ENCODE data around the gene ELF2.
A peak's percentile ranks its signal among the peaks of the same experiment; 100 is the strongest.
"Not testable (repeated sequence)": the region's sequence is repeated elsewhere in the genome, so short reads cannot be mapped to it uniquely, and the experiment has no call there.

The ELF2 gene

GRCh38 chr4:139021071-139021470 lies 155.9 kb downstream of the ELF2 start:
- DNase-seq (ENCODE audit: low spot score): not testable (repeated sequence)

DNA sequence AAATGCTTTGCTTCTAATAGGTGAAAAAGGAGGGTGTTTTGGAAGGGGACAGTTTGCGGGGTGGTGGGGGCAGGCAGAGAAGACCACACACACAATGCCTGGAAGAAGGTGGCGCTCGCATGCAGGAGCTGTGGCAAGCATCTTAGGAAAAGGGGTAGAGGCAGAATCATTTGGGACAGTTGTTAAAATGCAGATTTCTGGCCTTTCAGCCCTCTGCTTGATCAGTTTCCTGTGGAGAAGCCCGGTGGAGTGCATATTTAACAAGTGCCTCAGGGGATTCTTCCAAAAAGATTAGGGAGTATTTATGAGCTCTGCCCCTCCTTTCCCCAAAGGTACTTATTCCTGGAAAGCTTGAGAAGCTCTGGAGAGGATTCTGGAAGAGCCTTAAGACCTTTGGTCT lies 156.6 kb downstream of the ELF2 start:
- no peak for DNase-seq (ENCODE audit: low spot score)

DNA sequence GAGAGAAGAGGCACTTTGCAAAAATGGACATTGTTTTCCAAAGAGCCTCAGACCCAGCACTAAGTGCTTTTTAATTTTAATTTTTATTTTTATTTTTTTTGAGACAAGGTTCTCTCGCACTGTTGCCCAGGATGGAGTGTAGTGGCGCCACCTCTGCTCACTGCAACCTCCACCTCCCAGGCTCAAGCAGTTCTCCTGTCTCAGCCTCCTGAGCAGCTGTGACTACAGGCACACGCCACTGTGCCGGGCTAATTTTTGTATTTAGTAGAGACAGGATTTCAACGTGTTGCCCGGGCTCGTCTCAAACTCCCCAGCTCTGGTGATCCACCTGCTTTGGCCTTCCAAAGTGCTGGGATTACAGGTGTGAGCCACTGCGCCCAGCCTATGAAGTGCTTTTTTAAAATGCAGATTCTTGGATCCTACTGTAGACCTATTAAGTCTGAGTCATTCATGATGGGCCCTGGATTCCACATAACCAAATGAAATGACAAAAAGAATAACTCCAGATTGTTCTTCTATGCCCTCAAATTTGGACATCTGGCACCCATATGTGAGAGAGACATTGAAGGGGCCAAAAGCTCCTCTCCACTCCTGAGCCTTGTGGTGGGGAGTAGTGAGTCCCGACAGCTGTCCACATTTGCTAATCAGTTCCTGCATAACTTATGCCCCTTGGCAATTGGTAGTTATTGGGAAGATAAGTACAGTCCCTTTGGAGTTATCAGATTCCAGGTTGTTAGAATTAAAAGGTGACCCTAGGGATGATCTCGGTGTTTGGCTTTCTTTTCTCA lies 157.9 kb downstream of the ELF2 start:
- DNase-seq (ENCODE audit: low spot score): no peak

DNA sequence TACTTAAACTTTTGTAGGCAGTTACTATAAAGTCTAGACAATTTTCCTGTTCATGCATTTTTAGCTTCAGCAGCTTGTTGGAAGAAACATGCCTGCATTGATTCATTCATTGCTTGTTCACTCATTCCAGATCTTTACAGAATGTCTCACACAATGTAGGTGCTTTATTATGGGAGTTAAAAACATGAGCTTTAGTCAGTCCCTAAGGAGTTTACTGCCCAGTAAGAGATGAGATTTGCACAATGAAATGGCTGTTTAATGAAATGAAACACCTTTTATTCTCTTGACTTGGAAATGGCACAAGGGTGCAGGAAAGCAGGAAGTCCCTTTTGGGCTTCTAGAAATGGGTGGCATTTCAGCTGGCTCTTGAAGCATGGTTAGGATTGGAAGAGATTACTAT lies 158.5 kb downstream of the ELF2 start:
- peak; percentile 92 for DNase-seq (ENCODE audit: low spot score)

- DNase-seq (ENCODE audit: low spot score): no peak
These were observed 159.2 kb downstream of the ELF2 start for GRCh38 chr4:139017861-139018260.

DNA sequence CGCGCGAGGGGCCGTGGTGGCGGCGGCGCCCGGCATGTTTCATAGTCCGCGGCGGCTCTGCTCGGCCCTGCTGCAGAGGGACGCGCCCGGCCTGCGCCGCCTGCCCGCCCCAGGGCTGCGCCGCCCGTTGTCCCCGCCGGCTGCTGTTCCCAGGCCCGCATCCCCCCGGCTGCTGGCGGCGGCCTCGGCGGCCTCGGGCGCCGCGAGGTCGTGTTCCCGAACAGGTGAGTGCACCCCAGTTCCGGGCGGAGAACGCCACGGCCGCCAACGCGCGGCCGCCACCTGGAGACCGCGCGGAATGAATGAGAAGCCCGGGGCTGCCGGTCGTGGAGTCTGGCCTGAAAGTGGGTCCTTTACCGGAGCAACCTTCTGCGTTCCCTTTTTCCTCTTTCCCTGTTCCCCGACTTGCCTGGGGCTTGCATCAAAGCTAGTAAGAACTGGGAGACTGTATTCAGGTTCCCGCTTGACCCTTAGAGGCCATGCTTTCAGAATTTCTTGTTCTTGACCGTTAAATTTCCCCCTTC lies 161.0 kb downstream of the ELF2 start:
- no peak for DNase-seq (ENCODE audit: low spot score)

GRCh38 chr4:139015269-139015947 lies 161.6 kb downstream of the ELF2 start, which contains the start of gene NOCT:
Gene NOCT (plus strand): TSS chr4:139015781. CDS start chr4:139015982, 201 bp downstream.
- DNase-seq (ENCODE audit: low spot score): peak; percentile 91

GRCh38 chr4:139014371-139015268 lies 162.4 kb downstream of the ELF2 start:
- peak; percentile 97 for DNase-seq (ENCODE audit: low spot score)

GRCh38 chr4:139011225-139011950 lies 165.6 kb downstream of the ELF2 start:
- no peak for DNase-seq (ENCODE audit: low spot score)

GRCh38 chr4:139009702-139010101 lies 167.3 kb downstream of the ELF2 start:
- no peak for DNase-seq (ENCODE audit: low spot score)

GRCh38 chr4:139008278-139008677 lies 168.7 kb downstream of the ELF2 start:
- not testable (repeated sequence) for DNase-seq (ENCODE audit: low spot score)

DNA sequence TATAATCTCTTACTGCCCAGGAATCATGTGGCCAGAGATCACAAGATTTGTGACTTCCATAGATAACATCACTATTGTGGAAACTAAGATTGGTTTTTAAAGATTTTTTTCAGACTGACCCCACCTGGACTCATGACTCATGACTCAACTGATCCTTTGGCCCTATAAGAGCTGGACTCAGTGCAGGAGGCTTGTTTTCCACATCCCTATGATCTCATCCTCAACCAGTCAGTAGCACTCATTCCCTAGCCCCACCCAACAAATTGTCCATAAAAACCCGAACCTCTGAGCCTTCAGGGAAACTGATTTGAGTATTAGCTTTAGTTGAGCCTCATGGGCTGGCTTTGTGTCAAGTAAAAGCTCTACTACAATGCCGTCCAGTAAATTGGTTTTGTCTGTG lies 169.4 kb downstream of the ELF2 start:
- no peak for DNase-seq (ENCODE audit: low spot score)
